ENCODE results near the gene UBAC2. TPM values are rescaled to one million over a fixed set of nuclear protein-coding genes. Genes with fewer than 3 reads are reported as not detected.
A peak's percentile ranks its signal among the peaks of the same experiment; 100 is the strongest.

UBAC2 gene
- total RNA-seq, 2 experiments from 2014 or later = 43.4 to 44.9 TPM

- intact Hi-C loops (cut with micrococcal nuclease) = no loop called here
- CTCF ChIA-PET = no interaction called here
- no peak overlapping the region for H3K27ac Mint-ChIP-seq
- DNase-seq = no peak
- H3K9me3 Mint-ChIP-seq = no peaks in the 10 kb centered on the region
- peaks cover 32% of the 10 kb centered on the region for H3K4me1 Mint-ChIP-seq (ENCODE audit: low read depth)
- no peaks in the 10 kb centered on the region for H3K27me3 Mint-ChIP-seq (ENCODE audit: low read depth)
- no peak overlapping the region for H3K4me3 Mint-ChIP-seq
- no peaks in the 10 kb centered on the region for H3K36me3 Mint-ChIP-seq (ENCODE audit: low read depth)
Measured at GRCh38 chr13:99395436-99395835, 194.8 kb downstream of the UBAC2 start.

GRCh38 chr13:99396446-99396845 is 195.8 kb downstream of the UBAC2 start:
- no peak overlapping the region for H3K27ac Mint-ChIP-seq
- H3K4me3 Mint-ChIP-seq = no peak overlapping the region
- peaks cover 33% of the 10 kb centered on the region for H3K4me1 Mint-ChIP-seq (ENCODE audit: low read depth)
- H3K36me3 Mint-ChIP-seq (ENCODE audit: low read depth) = no peaks in the 10 kb centered on the region
- no peak for DNase-seq
- CTCF ChIA-PET = interaction anchor here (2.9 kb wide), 2 partner anchors 9 to 40 kb away, joined by 9 to 18 read pairs; no protein-coding TSS in a partner anchor
- H3K9me3 Mint-ChIP-seq = no peaks in the 10 kb centered on the region
- no peaks in the 10 kb centered on the region for H3K27me3 Mint-ChIP-seq (ENCODE audit: low read depth)
- intact Hi-C loops (cut with micrococcal nuclease) = no loop called here

- no peak for DNase-seq
- CTCF ChIA-PET = interaction anchor here (1.0 to 2.9 kb wide), 4 partner anchors 11 to 41 kb away, joined by 3 to 18 read pairs (median 6); no protein-coding TSS in a partner anchor
- intact Hi-C loops (cut with micrococcal nuclease) = no loop called here
- peaks cover 37% of the 10 kb centered on the region for H3K4me1 Mint-ChIP-seq (ENCODE audit: low read depth)
- peaks cover 8% of the 10 kb centered on the region for H3K36me3 Mint-ChIP-seq (ENCODE audit: low read depth)
- peaks cover 7% of the 10 kb centered on the region for H3K9me3 Mint-ChIP-seq
- H3K4me3 Mint-ChIP-seq = no peak overlapping the region
- no peaks in the 10 kb centered on the region for H3K27me3 Mint-ChIP-seq (ENCODE audit: low read depth)
- H3K27ac Mint-ChIP-seq = no peak overlapping the region
Measured at GRCh38 chr13:99398071-99398470, 197.4 kb downstream of the UBAC2 start.

GRCh38 chr13:99398916-99399622 is 198.4 kb downstream of the UBAC2 start:
- Mint-ChIP-seq H3K27me3 (ENCODE audit: low read depth) (no peaks in the 10 kb centered on the region), H3K4me3 (peak overlapping the region; percentile 73), H3K27ac (peak overlapping the region; percentile 89), H3K36me3 (ENCODE audit: low read depth) (peaks cover 8% of the 10 kb centered on the region), H3K9me3 (peaks cover 7% of the 10 kb centered on the region), H3K4me1 (ENCODE audit: low read depth) (peaks cover 41% of the 10 kb centered on the region)
- no peak for DNase-seq
- CTCF ChIA-PET = interaction anchor here (1.0 to 2.9 kb wide), 4 partner anchors 12 to 40 kb away, joined by 3 to 18 read pairs (median 6); no protein-coding TSS in a partner anchor
- intact Hi-C loops (cut with micrococcal nuclease) = no loop called here

GRCh38 chr13:99399623-99399974 is 198.9 kb downstream of the UBAC2 start:
- peak overlapping the region; percentile 73 for H3K4me3 Mint-ChIP-seq
- no peaks in the 10 kb centered on the region for H3K27me3 Mint-ChIP-seq (ENCODE audit: low read depth)
- peak overlapping the region; percentile 89 for H3K27ac Mint-ChIP-seq
- DNase-seq = no peak
- peaks cover 8% of the 10 kb centered on the region for H3K36me3 Mint-ChIP-seq (ENCODE audit: low read depth)
- intact Hi-C loops (cut with micrococcal nuclease) = no loop called here
- CTCF ChIA-PET = interaction anchor here (1.4 to 1.5 kb wide), 2 partner anchors 36 to 130 kb away, joined by 3 to 6 read pairs; no protein-coding TSS in a partner anchor
- H3K4me1 Mint-ChIP-seq (ENCODE audit: low read depth) = peaks cover 44% of the 10 kb centered on the region
- peaks cover 7% of the 10 kb centered on the region for H3K9me3 Mint-ChIP-seq

- H3K4me1 Mint-ChIP-seq (ENCODE audit: low read depth) = peaks cover 58% of the 10 kb centered on the region
- H3K9me3 Mint-ChIP-seq = peaks cover 7% of the 10 kb centered on the region
- no peaks in the 10 kb centered on the region for H3K27me3 Mint-ChIP-seq (ENCODE audit: low read depth)
- CTCF ChIA-PET = no interaction called here
- H3K36me3 Mint-ChIP-seq (ENCODE audit: low read depth) = peaks cover 18% of the 10 kb centered on the region
- no peak overlapping the region for H3K4me3 Mint-ChIP-seq
- DNase-seq = peak; percentile 26
- intact Hi-C loops (cut with micrococcal nuclease) = loop anchor here (1.0 kb wide), 1 partner anchor 10 kb away; no protein-coding TSS in a partner anchor
- peak overlapping the region; percentile 6 for H3K27ac Mint-ChIP-seq
Measured at GRCh38 chr13:99403458-99403971, 202.9 kb downstream of the UBAC2 start.

- Mint-ChIP-seq H3K4me1 (ENCODE audit: low read depth) (peaks cover 51% of the 10 kb centered on the region), H3K36me3 (ENCODE audit: low read depth) (peaks cover 19% of the 10 kb centered on the region), H3K9me3 (peaks cover 7% of the 10 kb centered on the region), H3K27me3 (ENCODE audit: low read depth) (no peaks in the 10 kb centered on the region), H3K27ac (no peak overlapping the region), H3K4me3 (no peak overlapping the region)
- no peak for DNase-seq
- intact Hi-C loops (cut with micrococcal nuclease) = no loop called here
- CTCF ChIA-PET = interaction anchor here (0.8 to 2.4 kb wide), 5 partner anchors 16 to 135 kb away, joined by 3 to 18 read pairs (median 6); no protein-coding TSS in a partner anchor
Measured at GRCh38 chr13:99404005-99404755, 203.5 kb downstream of the UBAC2 start.

GRCh38 chr13:99405966-99406365 is 205.3 kb downstream of the UBAC2 start:
- H3K4me3 Mint-ChIP-seq = no peak overlapping the region
- intact Hi-C loops (cut with micrococcal nuclease) = no loop called here
- H3K4me1 Mint-ChIP-seq (ENCODE audit: low read depth) = peaks cover 54% of the 10 kb centered on the region
- peaks cover 7% of the 10 kb centered on the region for H3K9me3 Mint-ChIP-seq
- DNase-seq = no peak
- no peaks in the 10 kb centered on the region for H3K27me3 Mint-ChIP-seq (ENCODE audit: low read depth)
- H3K36me3 Mint-ChIP-seq (ENCODE audit: low read depth) = peaks cover 19% of the 10 kb centered on the region
- CTCF ChIA-PET = interaction anchor here (1.3 to 2.4 kb wide), 3 partner anchors 11 to 18 kb away, joined by 3 to 18 read pairs (median 4); no protein-coding TSS in a partner anchor
- H3K27ac Mint-ChIP-seq = no peak overlapping the region

- no peaks in the 10 kb centered on the region for H3K27me3 Mint-ChIP-seq (ENCODE audit: low read depth)
- peaks cover 22% of the 10 kb centered on the region for H3K36me3 Mint-ChIP-seq (ENCODE audit: low read depth)
- intact Hi-C loops (cut with micrococcal nuclease) = no loop called here
- no peak overlapping the region for H3K27ac Mint-ChIP-seq
- H3K9me3 Mint-ChIP-seq = peaks cover 7% of the 10 kb centered on the region
- CTCF ChIA-PET = no interaction called here
- H3K4me3 Mint-ChIP-seq = no peak overlapping the region
- H3K4me1 Mint-ChIP-seq (ENCODE audit: low read depth) = peaks cover 62% of the 10 kb centered on the region
- DNase-seq = no peak
Measured at GRCh38 chr13:99406799-99407201, 206.1 kb downstream of the UBAC2 start.

- H3K36me3 Mint-ChIP-seq (ENCODE audit: low read depth) = peaks cover 21% of the 10 kb centered on the region
- intact Hi-C loops (cut with micrococcal nuclease) = no loop called here
- H3K27ac Mint-ChIP-seq = no peak overlapping the region
- H3K4me1 Mint-ChIP-seq (ENCODE audit: low read depth) = peaks cover 61% of the 10 kb centered on the region
- CTCF ChIA-PET = interaction anchor here (0.6 to 7.0 kb wide), 3 partner anchors 28 to 434 kb away, joined by 3 to 64 read pairs (median 4); no protein-coding TSS in a partner anchor
- H3K4me3 Mint-ChIP-seq = no peak overlapping the region
- no peaks in the 10 kb centered on the region for H3K27me3 Mint-ChIP-seq (ENCODE audit: low read depth)
- H3K9me3 Mint-ChIP-seq = no peaks in the 10 kb centered on the region
- DNase-seq = no peak
Measured at GRCh38 chr13:99407906-99408702, 207.4 kb downstream of the UBAC2 start.

- Mint-ChIP-seq H3K9me3 (no peaks in the 10 kb centered on the region), H3K27me3 (ENCODE audit: low read depth) (no peaks in the 10 kb centered on the region), H3K36me3 (ENCODE audit: low read depth) (peaks cover 21% of the 10 kb centered on the region), H3K4me3 (no peak overlapping the region), H3K4me1 (ENCODE audit: low read depth) (peaks cover 57% of the 10 kb centered on the region), H3K27ac (no peak overlapping the region)
- CTCF ChIA-PET = interaction anchor here (0.6 to 7.0 kb wide), 4 partner anchors 10 to 31 kb away, joined by 3 to 64 read pairs (median 30); no protein-coding TSS in a partner anchor
- intact Hi-C loops (cut with micrococcal nuclease) = no loop called here
- DNase-seq = no peak
Measured at GRCh38 chr13:99408703-99409000, 208.0 kb downstream of the UBAC2 start.
